ENCODE results near the gene THSD4.
A peak's percentile ranks its signal among the peaks of the same experiment; 100 is the strongest.

Gene THSD4

GRCh38 chr15:71515375-71516186, 400.3 kb downstream of the THSD4 start:
- H3K4me3 ChIP-seq (replicated peaks; ENCODE audit: low read depth, low read length), result no peak overlapping the region
- DNase-seq (ENCODE audit: low read depth), result no peak
- TF ChIP-seq CTCF (IDR thresholded peaks at IDR 0.05; ENCODE audit: low read length, missing control alignments), result no peak

- no peak for DNase-seq (ENCODE audit: low read depth)
- no peak for TF ChIP-seq CTCF (IDR thresholded peaks at IDR 0.05; ENCODE audit: low read length, missing control alignments)
Measured at GRCh38 chr15:71517751-71518150, 402.5 kb downstream of the THSD4 start.

GRCh38 chr15:71518661-71519060, 403.4 kb downstream of the THSD4 start:
- no peak for DNase-seq (ENCODE audit: low read depth)
- no peak for TF ChIP-seq CTCF (IDR thresholded peaks at IDR 0.05; ENCODE audit: low read length, missing control alignments)
- no peak overlapping the region for H3K4me3 ChIP-seq (replicated peaks; ENCODE audit: low read depth, low read length)

More at GRCh38 chr15:71517751-71518150, 402.5 kb downstream of the THSD4 start:
- H3K4me3 ChIP-seq (replicated peaks; ENCODE audit: low read depth, low read length), result no peak overlapping the region

- no peak overlapping the region for H3K4me3 ChIP-seq (replicated peaks; ENCODE audit: low read depth, low read length)
- peak; percentile 25 for DNase-seq (ENCODE audit: low read depth)
- TF ChIP-seq CTCF (IDR thresholded peaks at IDR 0.05; ENCODE audit: low read length, missing control alignments), result no peak
Measured at GRCh38 chr15:71526060-71526820, 411.0 kb downstream of the THSD4 start.

GRCh38 chr15:71529361-71529760, 414.1 kb downstream of the THSD4 start:
- no peak overlapping the region for H3K4me3 ChIP-seq (replicated peaks; ENCODE audit: low read depth, low read length)
- no peak for TF ChIP-seq CTCF (IDR thresholded peaks at IDR 0.05; ENCODE audit: low read length, missing control alignments)
- DNase-seq (ENCODE audit: low read depth), result no peak

- no peak overlapping the region for H3K4me3 ChIP-seq (replicated peaks; ENCODE audit: low read depth, low read length)
- no peak for TF ChIP-seq CTCF (IDR thresholded peaks at IDR 0.05; ENCODE audit: low read length, missing control alignments)
- DNase-seq (ENCODE audit: low read depth), result no peak
Measured at GRCh38 chr15:71530116-71530515, 414.8 kb downstream of the THSD4 start.

All from fibroblast of pulmonary artery (primary cell).